ENCODE data around the gene PAH.

The PAH gene

DNA sequence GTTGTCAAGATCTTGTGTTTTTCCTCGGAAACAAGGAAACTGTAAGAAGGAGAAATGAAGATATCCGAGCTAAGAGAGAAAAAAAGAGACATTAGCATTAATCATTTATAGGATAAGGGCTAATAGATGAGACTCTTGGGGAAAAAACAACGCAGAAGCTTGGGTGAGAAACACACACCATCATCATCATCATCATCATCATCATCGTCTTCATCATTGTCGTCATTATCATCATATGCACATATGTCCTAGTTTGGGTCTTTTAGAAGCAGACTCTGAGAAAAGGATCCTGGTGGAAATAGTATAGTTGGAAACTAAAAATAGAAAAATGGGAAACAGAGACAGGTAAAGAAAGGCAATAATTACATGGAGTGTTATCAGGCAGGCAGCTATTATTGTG is 95.9 kb downstream of the PAH start:
- no peak for TF ChIP-seq CTCF (IDR thresholded peaks at IDR 0.05; ENCODE audit: low read depth, low read length)
- DNase-seq (ENCODE audit: extremely low read depth, low read depth): no peak

- DNase-seq (ENCODE audit: extremely low read depth, low read depth): no peak
- TF ChIP-seq CTCF (IDR thresholded peaks at IDR 0.05; ENCODE audit: low read depth, low read length): peak; percentile 77
These were observed 100.1 kb downstream of the PAH start for GRCh38 chr12:102816816-102817434.

- TF ChIP-seq CTCF (IDR thresholded peaks at IDR 0.05; ENCODE audit: low read depth, low read length): no peak
- DNase-seq (ENCODE audit: extremely low read depth, low read depth): no peak
These were observed 102.2 kb downstream of the PAH start for GRCh38 chr12:102814691-102815367.

DNA sequence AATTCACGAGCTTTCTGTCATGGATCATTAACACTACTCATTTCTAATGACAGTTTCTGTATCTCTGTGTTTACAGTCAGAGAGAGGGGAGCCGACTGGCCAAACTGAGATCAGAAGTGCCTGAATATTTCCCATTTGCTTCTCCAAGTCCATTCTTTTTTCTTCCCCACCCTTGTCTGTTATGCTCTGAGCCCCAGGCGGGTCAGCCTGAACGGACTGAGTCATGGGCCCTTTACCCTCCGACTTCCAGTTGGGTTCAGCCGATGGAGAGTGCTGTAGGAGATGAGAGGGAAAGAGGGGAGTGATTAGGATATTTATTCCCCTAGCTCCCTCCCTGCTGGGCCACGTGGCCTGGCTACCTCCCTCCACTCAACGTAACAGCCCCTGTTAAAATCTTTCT is 104.7 kb downstream of the PAH start:
- no peak for TF ChIP-seq CTCF (IDR thresholded peaks at IDR 0.05; ENCODE audit: low read depth, low read length)
- DNase-seq (ENCODE audit: extremely low read depth, low read depth): no peak

GRCh38 chr12:102811110-102811737 is 105.8 kb downstream of the PAH start:
- DNase-seq (ENCODE audit: extremely low read depth, low read depth): no peak
- TF ChIP-seq CTCF (IDR thresholded peaks at IDR 0.05; ENCODE audit: low read depth, low read length): peak; percentile 42

DNA sequence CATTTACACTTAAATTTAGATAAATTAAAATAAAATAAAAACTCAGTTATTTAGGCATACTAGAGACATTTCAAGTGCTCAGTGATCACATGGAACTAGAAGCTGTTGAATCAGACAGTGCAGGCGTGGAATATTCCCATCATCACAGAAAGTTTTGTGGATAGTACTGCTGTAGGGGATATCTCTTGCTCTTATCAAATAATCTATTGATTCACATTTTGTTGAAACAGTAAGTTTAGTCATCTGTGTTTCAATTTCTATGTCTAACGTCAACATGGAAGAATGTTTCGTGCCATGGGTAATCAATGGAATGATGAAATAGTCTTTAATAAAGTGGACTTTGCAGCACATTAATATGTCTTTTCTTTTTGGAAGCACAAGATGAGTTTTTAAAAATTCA is 108.6 kb downstream of the PAH start:
- TF ChIP-seq CTCF (IDR thresholded peaks at IDR 0.05; ENCODE audit: low read depth, low read length): no peak
- no peak for DNase-seq (ENCODE audit: extremely low read depth, low read depth)

DNA sequence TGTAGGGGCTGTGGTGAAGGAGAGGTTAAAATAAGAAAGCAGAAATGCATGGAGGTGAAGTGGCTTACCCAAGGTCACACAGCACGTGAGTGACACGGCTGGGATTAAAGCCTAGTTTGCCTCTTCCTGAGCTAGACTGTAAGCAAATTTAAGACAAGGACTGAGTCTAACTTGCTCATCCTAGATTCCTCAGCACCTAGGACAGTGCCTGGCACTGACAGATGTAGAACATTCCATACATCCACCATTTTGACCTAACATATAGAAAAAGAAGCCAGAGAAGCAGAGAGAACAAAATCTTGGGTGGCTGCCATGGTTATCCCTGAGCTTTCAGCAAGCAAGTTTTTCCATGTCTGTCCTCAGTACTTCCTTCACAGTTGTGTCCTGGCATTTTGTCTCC is 110.5 kb downstream of the PAH start:
- no peak for TF ChIP-seq CTCF (IDR thresholded peaks at IDR 0.05; ENCODE audit: low read depth, low read length)

More for the DNA sequence above, 110.5 kb downstream of the PAH start:
- no peak for DNase-seq (ENCODE audit: extremely low read depth, low read depth)

Measured in AG09319 (cell line).